Choroid plexus epithelial cell (primary cell): ENCODE results near the gene TMC1.
"Not testable (repeated sequence)": the region's sequence is repeated elsewhere in the genome, so short reads cannot be mapped to it uniquely, and the experiment has no call there.

Experiments
- DNase-seq: peaks from one replicate; pipeline ENCODE4 v3.0.0-alpha.2; 2010; ENCODE audit warnings: low read depth
- H3K4me3 ChIP-seq: 2 replicates; pipeline ENCODE4 v1.5.1; 2011; ENCODE audit warnings: low read depth, mild to moderate bottlenecking, control low read depth, low read length, moderate library complexity
- TF ChIP-seq, protein P1 (sequence below): conservative IDR thresholded peaks from 2 replicates; pipeline ENCODE4 v1.5.1; 2011; ENCODE audit warnings: low read depth, mild to moderate bottlenecking, control low read depth, inconsistent platforms, low read length, moderate library complexity

TMC1 gene

DNA sequence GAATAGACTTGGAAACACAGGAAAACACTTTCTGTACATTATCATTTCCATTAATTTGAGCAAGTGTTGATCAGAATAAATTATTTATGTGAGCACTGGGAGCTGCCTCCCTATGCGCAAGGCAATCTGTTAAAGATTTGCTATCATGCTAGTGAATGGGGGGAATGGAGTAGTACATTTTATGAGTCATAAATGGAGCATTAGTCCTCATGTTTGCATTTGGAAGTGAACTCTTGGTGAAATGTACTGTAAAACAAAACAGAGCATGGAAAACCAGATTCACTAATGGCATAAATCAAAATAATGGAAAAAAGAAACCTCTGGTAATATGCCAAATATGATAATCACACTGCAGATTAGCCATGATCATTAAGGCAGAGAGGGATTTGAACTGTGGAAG is 40.5 kb upstream of the TMC1 start:
- peak; percentile 48 for DNase-seq
- H3K4me3 ChIP-seq = no peak overlapping the region
- TF ChIP-seq, protein P1, sequence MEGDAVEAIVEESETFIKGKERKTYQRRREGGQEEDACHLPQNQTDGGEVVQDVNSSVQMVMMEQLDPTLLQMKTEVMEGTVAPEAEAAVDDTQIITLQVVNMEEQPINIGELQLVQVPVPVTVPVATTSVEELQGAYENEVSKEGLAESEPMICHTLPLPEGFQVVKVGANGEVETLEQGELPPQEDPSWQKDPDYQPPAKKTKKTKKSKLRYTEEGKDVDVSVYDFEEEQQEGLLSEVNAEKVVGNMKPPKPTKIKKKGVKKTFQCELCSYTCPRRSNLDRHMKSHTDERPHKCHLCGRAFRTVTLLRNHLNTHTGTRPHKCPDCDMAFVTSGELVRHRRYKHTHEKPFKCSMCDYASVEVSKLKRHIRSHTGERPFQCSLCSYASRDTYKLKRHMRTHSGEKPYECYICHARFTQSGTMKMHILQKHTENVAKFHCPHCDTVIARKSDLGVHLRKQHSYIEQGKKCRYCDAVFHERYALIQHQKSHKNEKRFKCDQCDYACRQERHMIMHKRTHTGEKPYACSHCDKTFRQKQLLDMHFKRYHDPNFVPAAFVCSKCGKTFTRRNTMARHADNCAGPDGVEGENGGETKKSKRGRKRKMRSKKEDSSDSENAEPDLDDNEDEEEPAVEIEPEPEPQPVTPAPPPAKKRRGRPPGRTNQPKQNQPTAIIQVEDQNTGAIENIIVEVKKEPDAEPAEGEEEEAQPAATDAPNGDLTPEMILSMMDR = no peak

DNA sequence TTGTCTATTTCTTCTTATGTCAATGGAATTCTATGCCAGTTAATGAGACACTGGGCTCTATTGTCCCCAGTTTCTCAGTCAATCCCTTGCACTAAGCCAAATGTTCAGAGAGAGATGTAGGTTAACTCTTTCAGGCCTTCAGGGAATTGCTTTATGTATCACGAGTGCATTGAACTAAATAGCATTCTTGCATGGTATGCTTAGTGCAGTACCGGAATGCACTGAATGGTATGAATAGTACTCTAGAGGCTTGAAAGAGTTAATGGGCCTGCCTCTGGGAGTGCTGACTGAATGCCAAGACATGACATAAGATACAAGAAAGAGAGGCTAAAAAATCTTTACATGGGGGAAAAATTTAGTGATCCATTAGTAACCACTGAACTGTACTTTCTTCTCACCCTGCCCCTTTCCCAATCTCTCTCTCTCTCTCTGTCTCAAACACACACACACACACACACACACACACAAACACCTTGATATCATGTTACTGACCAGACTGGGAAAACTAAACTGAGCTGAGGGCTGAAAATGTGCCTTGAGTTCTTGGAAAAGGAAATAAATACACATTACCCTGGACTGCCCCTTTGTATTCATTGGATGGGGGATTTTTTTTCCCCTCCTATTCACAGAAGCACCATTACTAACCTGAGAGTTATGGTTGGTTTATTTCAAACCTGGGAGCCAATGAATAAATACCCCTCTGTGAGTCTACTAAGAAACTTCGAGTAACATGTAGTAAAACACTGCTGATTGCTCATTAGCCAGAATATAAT is 35.4 kb upstream of the TMC1 start:
- DNase-seq = peak; percentile 81
- TF ChIP-seq, protein P1 = no peak
- no peak overlapping the region for H3K4me3 ChIP-seq

DNA sequence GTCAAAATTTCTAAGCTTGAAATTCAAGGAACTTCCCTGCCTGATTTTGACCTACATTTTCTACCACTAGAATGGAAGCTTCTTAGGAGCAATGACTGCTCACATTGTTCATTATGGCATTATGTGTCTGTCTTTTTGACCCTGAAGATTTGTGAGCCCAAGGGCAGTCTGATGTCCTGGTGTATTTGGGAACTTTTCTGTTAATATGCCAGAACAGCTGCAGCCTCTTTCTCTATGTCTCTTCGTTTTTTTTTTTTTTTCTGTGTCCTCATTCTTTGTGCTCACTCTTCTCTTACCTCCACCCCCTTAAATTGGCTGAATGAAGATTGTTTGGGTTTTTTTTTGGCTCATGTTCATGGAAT is 34.8 kb upstream of the TMC1 start:
- H3K4me3 ChIP-seq = no peak overlapping the region
- TF ChIP-seq, protein P1 = no peak
- DNase-seq = no peak

DNA sequence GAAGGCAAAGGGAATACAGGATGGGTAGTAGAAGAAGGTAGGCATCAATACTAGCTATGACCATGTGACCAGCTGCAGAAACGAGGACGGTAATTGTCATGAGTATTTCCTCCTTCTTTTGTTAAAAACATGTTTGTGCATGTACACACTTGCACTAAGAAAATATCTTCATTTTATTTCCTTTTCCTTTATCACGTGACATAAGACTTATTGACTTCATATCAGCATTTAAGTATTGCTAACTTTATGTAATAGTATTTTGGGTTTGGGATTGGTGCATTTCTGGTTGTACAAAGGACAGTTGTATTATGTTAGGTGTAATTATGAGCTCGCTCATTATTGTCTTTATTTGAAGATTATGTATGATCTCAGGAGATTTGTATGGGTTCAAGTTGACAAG is 33.7 kb upstream of the TMC1 start:
- not testable (repeated sequence) for DNase-seq, H3K4me3 ChIP-seq

DNA sequence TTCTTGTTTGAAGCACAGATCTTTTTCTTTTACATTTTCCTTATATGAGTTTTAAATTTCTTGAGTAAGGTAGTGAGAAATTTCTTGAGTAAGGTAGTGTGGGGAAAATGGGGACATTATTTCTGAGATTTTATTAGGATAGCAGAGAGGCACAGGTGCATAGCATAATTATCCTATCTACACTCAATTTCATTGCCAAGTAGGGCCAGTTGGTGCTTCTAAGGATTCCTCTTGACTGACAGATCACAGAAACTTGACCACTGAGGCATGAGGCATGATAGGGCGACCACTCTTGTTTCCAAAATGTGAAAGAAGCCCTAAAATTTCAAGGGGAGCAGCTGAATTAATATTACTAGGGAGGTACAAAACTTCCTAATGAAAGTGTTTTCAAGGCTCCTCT is 31.4 kb upstream of the TMC1 start:
- TF ChIP-seq, protein P1 = no peak
- DNase-seq = no peak

DNA sequence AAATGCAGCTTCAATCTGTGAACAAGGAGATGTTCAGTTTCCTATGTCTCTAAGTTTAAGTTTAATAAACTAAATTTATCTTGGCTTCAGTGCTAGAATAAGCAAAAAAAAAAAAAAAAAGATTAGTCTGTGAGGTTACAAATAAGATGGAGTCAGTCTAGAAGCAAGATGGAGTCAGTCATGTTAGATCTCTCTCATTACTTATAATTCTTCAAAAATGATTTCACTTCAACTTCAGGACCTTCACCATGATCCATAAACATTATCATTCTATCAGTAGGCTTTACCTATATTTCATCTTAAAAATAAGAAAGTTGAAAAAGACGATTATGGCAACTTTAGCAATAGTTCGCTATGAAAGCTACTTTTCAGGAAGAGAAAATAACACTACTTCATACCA is 30.2 kb upstream of the TMC1 start:
- DNase-seq = no peak
- H3K4me3 ChIP-seq = no peak overlapping the region
- TF ChIP-seq, protein P1 = no peak

More for the DNA sequence above, 31.4 kb upstream of the TMC1 start:
- H3K4me3 ChIP-seq = no peak overlapping the region

DNA sequence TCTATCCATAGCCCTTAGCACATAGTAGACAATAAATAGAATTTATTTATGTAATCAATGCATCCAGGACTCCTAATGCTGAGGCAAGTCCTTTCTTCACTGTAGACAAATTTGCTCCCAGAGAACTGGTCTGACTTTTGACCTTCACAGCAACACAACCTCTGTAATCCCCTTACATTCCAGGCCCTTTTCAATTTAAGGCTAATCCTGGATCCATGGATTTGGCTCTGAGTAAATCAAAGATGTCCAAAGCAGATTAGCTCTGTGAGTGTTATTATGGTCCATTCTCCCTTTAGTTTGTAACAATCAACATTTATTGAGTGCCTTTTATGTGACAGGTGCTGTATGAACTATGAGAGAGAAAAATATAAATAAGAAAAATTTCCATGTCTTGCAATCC is 27.4 kb upstream of the TMC1 start:
- TF ChIP-seq, protein P1 = no peak
- DNase-seq = no peak
- H3K4me3 ChIP-seq = no peak overlapping the region
